ENCODE measurements around the gene MYH2.
"Not testable (repeated sequence)": the region's sequence is repeated elsewhere in the genome, so short reads cannot be mapped to it uniquely, and the experiment has no call there.

Gene MYH2

GRCh38 chr17:10549096-10549842 is at the start of gene MYH2:
MYH2 (minus strand) TSS chr17:10549658; CDS start chr17:10547920, 1,738 bp downstream.
- DNase-seq, result no peak

- no peak for DNase-seq
Observed at GRCh38 chr17:10598621-10599020, 49.2 kb upstream of the MYH2 start.

- no peak for DNase-seq
Observed at GRCh38 chr17:10589553-10590145, 40.2 kb upstream of the MYH2 start.

- DNase-seq, result no peak
Observed at GRCh38 chr17:10585529-10585928, 36.1 kb upstream of the MYH2 start.

- no peak for DNase-seq
Observed at GRCh38 chr17:10583834-10584233, 34.4 kb upstream of the MYH2 start.

GRCh38 chr17:10579270-10579669 is 29.8 kb upstream of the MYH2 start:
- no peak for DNase-seq

- DNase-seq, result no peak
Observed at GRCh38 chr17:10574324-10574723, 24.9 kb upstream of the MYH2 start.

GRCh38 chr17:10563991-10564660 is 14.7 kb upstream of the MYH2 start:
- no peak for DNase-seq

GRCh38 chr17:10558049-10558448 is 8.6 kb upstream of the MYH2 start:
- DNase-seq, result no peak

- no peak for DNase-seq
Observed at GRCh38 chr17:10557422-10557821, 8.0 kb upstream of the MYH2 start.

GRCh38 chr17:10556301-10557005 is 7.0 kb upstream of the MYH2 start:
- DNase-seq, result no peak

GRCh38 chr17:10550014-10550413 is 556 bp upstream of the MYH2 start:
- DNase-seq, result no peak

- DNase-seq, result no peak
Observed at GRCh38 chr17:10547351-10547750, 2.1 kb downstream of the MYH2 start.

- DNase-seq, result not testable (repeated sequence)
Observed at GRCh38 chr17:10543486-10543885, 6.0 kb downstream of the MYH2 start.

GRCh38 chr17:10541179-10541578 is 8.3 kb downstream of the MYH2 start:
- not testable (repeated sequence) for DNase-seq

GRCh38 chr17:10532026-10532425 is 17.4 kb downstream of the MYH2 start:
- DNase-seq, result no peak

- DNase-seq, result no peak
Observed at GRCh38 chr17:10527419-10527818, 22.0 kb downstream of the MYH2 start.

- no peak for DNase-seq
Observed at GRCh38 chr17:10526517-10526916, 22.9 kb downstream of the MYH2 start.

- DNase-seq, result no peak
Observed at GRCh38 chr17:10523064-10523463, 26.4 kb downstream of the MYH2 start.

- no peak for DNase-seq
Observed at GRCh38 chr17:10521949-10522348, 27.5 kb downstream of the MYH2 start.

GRCh38 chr17:10518271-10519037 is 31.0 kb downstream of the MYH2 start, which contains the start of gene MYH1:
MYH1 (minus strand) TSS chr17:10518542; CDS start chr17:10516642, 1,900 bp downstream.
- no peak for DNase-seq

GRCh38 chr17:10516638-10517037 is 32.8 kb downstream of the MYH2 start:
- no peak for DNase-seq
